ENCODE data around the gene PDGFC.

DNA sequence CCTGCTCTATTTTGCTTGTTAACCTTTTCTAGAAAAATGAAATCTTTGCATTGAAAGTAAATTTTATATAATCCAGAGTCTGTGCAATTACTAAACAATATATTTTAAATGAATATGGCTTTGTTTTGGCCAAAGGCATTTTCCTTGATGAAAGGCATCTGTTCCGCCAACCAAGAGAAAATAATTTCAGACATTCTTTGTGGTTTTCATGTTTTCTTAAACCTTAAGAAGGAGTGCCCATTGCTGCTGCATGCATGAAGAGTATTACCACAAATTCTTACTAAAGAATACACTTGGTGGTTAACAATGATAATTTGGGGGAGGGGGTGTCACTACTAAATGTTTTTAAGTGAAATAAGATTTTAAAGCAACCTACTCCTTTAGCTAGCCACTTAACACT is 2.7 kb upstream of the PDGFC start:
- TF ChIP-seq, protein P1, sequence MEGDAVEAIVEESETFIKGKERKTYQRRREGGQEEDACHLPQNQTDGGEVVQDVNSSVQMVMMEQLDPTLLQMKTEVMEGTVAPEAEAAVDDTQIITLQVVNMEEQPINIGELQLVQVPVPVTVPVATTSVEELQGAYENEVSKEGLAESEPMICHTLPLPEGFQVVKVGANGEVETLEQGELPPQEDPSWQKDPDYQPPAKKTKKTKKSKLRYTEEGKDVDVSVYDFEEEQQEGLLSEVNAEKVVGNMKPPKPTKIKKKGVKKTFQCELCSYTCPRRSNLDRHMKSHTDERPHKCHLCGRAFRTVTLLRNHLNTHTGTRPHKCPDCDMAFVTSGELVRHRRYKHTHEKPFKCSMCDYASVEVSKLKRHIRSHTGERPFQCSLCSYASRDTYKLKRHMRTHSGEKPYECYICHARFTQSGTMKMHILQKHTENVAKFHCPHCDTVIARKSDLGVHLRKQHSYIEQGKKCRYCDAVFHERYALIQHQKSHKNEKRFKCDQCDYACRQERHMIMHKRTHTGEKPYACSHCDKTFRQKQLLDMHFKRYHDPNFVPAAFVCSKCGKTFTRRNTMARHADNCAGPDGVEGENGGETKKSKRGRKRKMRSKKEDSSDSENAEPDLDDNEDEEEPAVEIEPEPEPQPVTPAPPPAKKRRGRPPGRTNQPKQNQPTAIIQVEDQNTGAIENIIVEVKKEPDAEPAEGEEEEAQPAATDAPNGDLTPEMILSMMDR (IDR thresholded peaks at IDR 0.05; ENCODE audit: low read length) = no peak
- no peak for TF ChIP-seq EZH2 (IDR thresholded peaks at IDR 0.05; ENCODE audit: borderline replicate concordance, low read length)

Measured in OCI-LY1 (cell line).